NCI-H82 (cell line): ENCODE data around the gene CAPN15.

Experiments used
- DNase-seq: peaks from one replicate; lab custom pipeline; 2025; lab: John Stamatoyannopoulos, UW

CAPN15 gene

GRCh38 chr16:525520-526180 is 1.9 kb upstream of the CAPN15 start:
- DNase-seq: no peak

- peak; percentile 63 for DNase-seq
These were observed 1.1 kb upstream of the CAPN15 start for GRCh38 chr16:526181-527014.

GRCh38 chr16:528111-529011 is 849 bp downstream of the CAPN15 start:
- peak; percentile 46 for DNase-seq

GRCh38 chr16:529012-529575 is 1.6 kb downstream of the CAPN15 start:
- DNase-seq: peak; percentile 19

- DNase-seq: no peak
These were observed 2.8 kb downstream of the CAPN15 start for GRCh38 chr16:530111-530817.

- DNase-seq: no peak
These were observed 4.1 kb downstream of the CAPN15 start for GRCh38 chr16:531494-532125.

GRCh38 chr16:533391-534123 is 6.0 kb downstream of the CAPN15 start:
- no peak for DNase-seq

- no peak for DNase-seq
These were observed 6.6 kb downstream of the CAPN15 start for GRCh38 chr16:534135-534534.

- no peak for DNase-seq
These were observed 7.4 kb downstream of the CAPN15 start for GRCh38 chr16:534856-535445.

- DNase-seq: no peak
These were observed 8.2 kb downstream of the CAPN15 start for GRCh38 chr16:535446-536405.

GRCh38 chr16:536746-537145 is 9.2 kb downstream of the CAPN15 start:
- no peak for DNase-seq

GRCh38 chr16:537415-538335 is 10.2 kb downstream of the CAPN15 start:
- no peak for DNase-seq

- no peak for DNase-seq
These were observed 12.5 kb downstream of the CAPN15 start for GRCh38 chr16:539901-540530.

- DNase-seq: no peak
These were observed 13.3 kb downstream of the CAPN15 start for GRCh38 chr16:540645-541340.

- no peak for DNase-seq
These were observed 16.0 kb downstream of the CAPN15 start for GRCh38 chr16:543301-544164.

- DNase-seq: no peak
These were observed 17.0 kb downstream of the CAPN15 start for GRCh38 chr16:544517-544916.
